A549 (cell line): ENCODE measurements around the gene PCDHGC4. TPM values are rescaled to one million over a fixed set of nuclear protein-coding genes. Genes with fewer than 3 reads are reported as not detected.

Source experiments
- ATAC-seq, 2 experiments: fragments of 200-7000 bp in 1 of 2; fragments of >200 bp in 1 of 2; cut with Nextera tagmentation in 1 of 2; cut with Tn5 transposase in 1 of 2; 3 replicates each; pipeline versions ENCODE4 v1.8.0 to v1.9.1; 2018 to 2020; ENCODE audit warnings: mild to moderate bottlenecking in 1 of 2, moderate library complexity in 1 of 2
- CTCF ChIA-PET: fragments of 300-600 bp; sonication (Branson Sonifier 250); formaldehyde crosslinking; extraction: SDS; loops from one replicate; lab custom pipeline; 2021; ENCODE audit warnings: antibody characterized with exemption, inconsistent platforms; lab: Yijun Ruan, JAX
- POLR2A ChIA-PET: fragments of 350-600 bp; formaldehyde crosslinking; extraction: SDS; loops from one replicate; lab custom pipeline; 2021; ENCODE audit warnings: antibody characterized with exemption, inconsistent platforms; lab: Yijun Ruan, JAX
- DNase-seq, 2 experiments: peaks; one replicate each; pipeline versions ENCODE4 v3.0.0 to v3.0.0-alpha.2; 2011 to 2016; ENCODE audit warnings: low read depth in 1 of 2, low spot score in 1 of 2
- FAIRE-seq: peaks from 2 replicates; lab custom pipeline; 2011; peaks lifted over from hg19 to GRCh38; lab: Jason Lieb, UNC
- H3K27ac ChIP-seq, 2 experiments: fragments of >200 bp; sonication (Bioruptor Twin); formaldehyde crosslinking; 3 replicates each; pipeline ENCODE4 v1.5.1; 2016 to 2017
- H3K4me1 ChIP-seq: fragments of >200 bp; sonication (Bioruptor Twin); formaldehyde crosslinking; 3 replicates; pipeline ENCODE4 v1.6.1; 2016
- H3K4me2 ChIP-seq: fragments of >200 bp; sonication (Bioruptor Twin); formaldehyde crosslinking; 3 replicates; pipeline ENCODE4 v1.6.1; 2016
- H3K4me3 ChIP-seq: fragments of >200 bp; sonication (Bioruptor Twin); formaldehyde crosslinking; 3 replicates; pipeline ENCODE4 v1.5.1; 2016
- H3K9me3 ChIP-seq: fragments of >200 bp; sonication (Bioruptor Twin); formaldehyde crosslinking; 3 replicates; pipeline ENCODE4 v1.6.1; 2016
- BHLHE40 ChIP-seq: IDR thresholded peaks from 2 replicates; pipeline ENCODE4 v1.6.1; 2012; ENCODE audit warnings: low read depth, low read length, inconsistent platforms
- CBX2 ChIP-seq: fragments of 200-600 bp; sonication (generic); IDR thresholded peaks from 2 replicates; pipeline ENCODE4 v1.6.1; 2016; ENCODE audit warnings: low read depth, mild to moderate bottlenecking, borderline replicate concordance
- CBX8 ChIP-seq: fragments of 200-600 bp; sonication (generic); IDR thresholded peaks from 2 replicates; pipeline ENCODE4 v1.6.1; 2016
- CHD2 ChIP-seq: fragments of 150-350 bp; IDR thresholded peaks from 2 replicates; pipeline ENCODE4 v1.6.1; 2014; ENCODE audit warnings: low read length; ENCODE audit not compliant: partially characterized antibody
- CTCF ChIP-seq: fragments of >200 bp; sonication (Bioruptor Twin); formaldehyde crosslinking; IDR thresholded peaks from 3 replicates; pipeline ENCODE4 v1.5.1; 2016
- EHF ChIP-seq: fragments of 250-450 bp; sonication (Bioruptor Pico); IDR thresholded peaks from 2 replicates; pipeline ENCODE4 v1.5.0; 2020; ENCODE audit warnings: mild to moderate bottlenecking
- ESRRA ChIP-seq: fragments of 150-350 bp; IDR thresholded peaks from 2 replicates; pipeline ENCODE4 v1.6.1; 2014; ENCODE audit warnings: mild to moderate bottlenecking, low read length, borderline replicate concordance
- FOSB ChIP-seq: fragments of 250-450 bp; sonication (Bioruptor Pico); IDR thresholded peaks from 2 replicates; pipeline ENCODE4 v1.5.0; 2020; ENCODE audit warnings: mild to moderate bottlenecking, moderate library complexity
- FOXS1 ChIP-seq: fragments of 250-450 bp; sonication (Bioruptor Pico); IDR thresholded peaks from 2 replicates; pipeline ENCODE4 v1.5.0; 2020; ENCODE audit warnings: mild to moderate bottlenecking, moderate library complexity
- HDAC2 ChIP-seq: fragments of 200-600 bp; sonication (generic); IDR thresholded peaks from 2 replicates; pipeline ENCODE4 v1.6.1; 2016
- HES2 ChIP-seq: fragments of >200 bp; sonication (Bioruptor Twin); formaldehyde crosslinking; IDR thresholded peaks from 2 replicates; pipeline ENCODE4 v1.6.1; 2016
- HOXB5 ChIP-seq: fragments of 250-450 bp; sonication (Bioruptor Pico); IDR thresholded peaks from 2 replicates; pipeline ENCODE4 v1.5.0; 2020; ENCODE audit warnings: mild to moderate bottlenecking, moderate library complexity
- JUN ChIP-seq, 2 experiments: fragments of >200 bp; sonication (Bioruptor Twin); formaldehyde crosslinking; IDR thresholded peaks; 2 replicates in 1 of 2; 3 replicates in 1 of 2; pipeline ENCODE4 v1.6.1; 2016 to 2017
- JUNB ChIP-seq: fragments of >200 bp; sonication (Bioruptor Twin); formaldehyde crosslinking; IDR thresholded peaks from 2 replicates; pipeline ENCODE4 v1.6.1; 2016
- NPAS2 ChIP-seq: fragments of 250-450 bp; sonication (Bioruptor Pico); IDR thresholded peaks from 2 replicates; pipeline ENCODE4 v1.8.0; 2022; ENCODE audit warnings: mild to moderate bottlenecking, moderate library complexity, borderline replicate concordance
- PHF8 ChIP-seq: fragments of 200-600 bp; sonication (generic); IDR thresholded peaks from 2 replicates; pipeline ENCODE4 v1.6.1; 2016; ENCODE audit warnings: low read depth, mild to moderate bottlenecking, antibody characterized with exemption, moderate library complexity, borderline replicate concordance
- POLR2AphosphoS2 ChIP-seq: conservative IDR thresholded peaks from 2 replicates; pipeline ENCODE4 v1.6.1; 2012; ENCODE audit warnings: low read length, improper control_type of control experiment, inconsistent platforms
- SMC3 ChIP-seq: fragments of >200 bp; sonication (Bioruptor Twin); formaldehyde crosslinking; IDR thresholded peaks from 3 replicates; pipeline ENCODE4 v1.6.1; 2018; ENCODE audit warnings: inconsistent platforms
- TP53 ChIP-seq: fragments of 250-450 bp; sonication (Bioruptor Pico); IDR thresholded peaks from 2 replicates; pipeline ENCODE4 v1.5.0; 2021; ENCODE audit warnings: mild to moderate bottlenecking, moderate library complexity
- ZSCAN20 ChIP-seq: fragments of 250-450 bp; sonication (Bioruptor Pico); IDR thresholded peaks from 2 replicates; pipeline ENCODE4 v1.8.0; 2022; ENCODE audit warnings: mild to moderate bottlenecking, moderate library complexity
- WGBS: methylation state at CpG from one replicate; pipeline ENCODE4 v1.1.6; 2017; ENCODE audit errors: missing lambda C conversion rate; 5-methylcytosine and 5-hydroxymethylcytosine counted together
- polyA plus RNA-seq, 4 experiments: library from polyadenylated mRNA; depleted of rRNA in 3 of 4; stranded (reverse); fragments of >200 nt; fragmentation: RNase III in 1 of 4; extraction: RNeasy Plus Mini Kit Qiagen cat#74134 plus additional on column Dnase treatment in 1 of 4; gene quantifications; 2 replicates in 3 of 4; 3 replicates in 1 of 4; pipeline ENCODE4 v1.2.3, GENCODE V29; 2011 to 2017
- TF ChIP-seq, protein P1 (sequence below): fragments of >200 bp; sonication (Bioruptor Twin); formaldehyde crosslinking; IDR thresholded peaks from 3 replicates; pipeline ENCODE4 v1.6.1; 2016
- TF ChIP-seq, protein P2 (sequence below): fragments of 250-450 bp; sonication (Bioruptor Pico); IDR thresholded peaks from 2 replicates; pipeline ENCODE4 v1.5.0; 2021; ENCODE audit warnings: mild to moderate bottlenecking, moderate library complexity, borderline replicate concordance

PCDHGC4 gene
- polyA plus RNA-seq, 2 of the 4 experiments (the other 2 are of a cell fraction) = 0.06 TPM; not detected in 1

- no peak for TF ChIP-seq CHD2
- TF ChIP-seq, protein P1, sequence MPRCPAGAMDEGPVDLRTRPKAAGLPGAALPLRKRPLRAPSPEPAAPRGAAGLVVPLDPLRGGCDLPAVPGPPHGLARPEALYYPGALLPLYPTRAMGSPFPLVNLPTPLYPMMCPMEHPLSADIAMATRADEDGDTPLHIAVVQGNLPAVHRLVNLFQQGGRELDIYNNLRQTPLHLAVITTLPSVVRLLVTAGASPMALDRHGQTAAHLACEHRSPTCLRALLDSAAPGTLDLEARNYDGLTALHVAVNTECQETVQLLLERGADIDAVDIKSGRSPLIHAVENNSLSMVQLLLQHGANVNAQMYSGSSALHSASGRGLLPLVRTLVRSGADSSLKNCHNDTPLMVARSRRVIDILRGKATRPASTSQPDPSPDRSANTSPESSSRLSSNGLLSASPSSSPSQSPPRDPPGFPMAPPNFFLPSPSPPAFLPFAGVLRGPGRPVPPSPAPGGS = no peak
- TF ChIP-seq JUN (IDR thresholded peaks at IDR 0.05) = no peak
- peak; percentile 25; the same call in 1 of the 3 replicates for TF ChIP-seq CTCF
These were observed 9.2 kb upstream of the PCDHGC4 start, which contains the start of gene PCDHGC3 (continued) for GRCh38 chr5:141475625-141476131.

- no peak for FAIRE-seq
- TF ChIP-seq EHF (CRISPR knock-in tag) = no peak
- TF ChIP-seq CBX2 = no peak
- no peak for TF ChIP-seq HDAC2
- no peak for TF ChIP-seq ESRRA
- Histone ChIP-seq H3K4me2 (peak overlapping the region; percentile 73), H3K27ac (peak overlapping the region; percentile 38 to 78), H3K9me3 (no peaks in the 10 kb centered on the region; the same call in 2 of the 3 replicates), H3K4me3 (peak overlapping the region; percentile 55), H3K4me1 (no peaks in the 10 kb centered on the region)
- 41% methylated on average over 40 of the region's 58 CpGs for WGBS
- peak; percentile 78 to 79 for ATAC-seq
- ChIA-PET POLR2A (interaction anchor here (0.8 kb wide), 1 partner anchor 156 kb away, joined by 3 read pairs; the partner anchor contains the start of gene TAF7), CTCF (interaction anchor here (0.9 to 2.7 kb wide), 18 partner anchors 10 to 126 kb away, joined by 3 to 24 read pairs (median 4); partner anchors contain the start of genes PCDHGA7 and PCDHGB1)
- DNase-seq = peak; percentile 16 to 49
These were observed 8.5 kb upstream of the PCDHGC4 start for GRCh38 chr5:141476132-141476911.

GRCh38 chr5:141477044-141477575 is 7.7 kb upstream of the PCDHGC4 start:
- no peak for TF ChIP-seq JUN (IDR thresholded peaks at IDR 0.05)
- TF ChIP-seq SMC3 = no peak
- no peak for TF ChIP-seq JUNB
- no peak for TF ChIP-seq BHLHE40
- no peak for TF ChIP-seq HOXB5 (CRISPR knock-in tag)
- no peak for TF ChIP-seq FOXS1 (CRISPR knock-in tag)
- TF ChIP-seq POLR2AphosphoS2 = no peak
- TF ChIP-seq PHF8 = no peak
- no peak for TF ChIP-seq CBX8
- TF ChIP-seq, protein P2, sequence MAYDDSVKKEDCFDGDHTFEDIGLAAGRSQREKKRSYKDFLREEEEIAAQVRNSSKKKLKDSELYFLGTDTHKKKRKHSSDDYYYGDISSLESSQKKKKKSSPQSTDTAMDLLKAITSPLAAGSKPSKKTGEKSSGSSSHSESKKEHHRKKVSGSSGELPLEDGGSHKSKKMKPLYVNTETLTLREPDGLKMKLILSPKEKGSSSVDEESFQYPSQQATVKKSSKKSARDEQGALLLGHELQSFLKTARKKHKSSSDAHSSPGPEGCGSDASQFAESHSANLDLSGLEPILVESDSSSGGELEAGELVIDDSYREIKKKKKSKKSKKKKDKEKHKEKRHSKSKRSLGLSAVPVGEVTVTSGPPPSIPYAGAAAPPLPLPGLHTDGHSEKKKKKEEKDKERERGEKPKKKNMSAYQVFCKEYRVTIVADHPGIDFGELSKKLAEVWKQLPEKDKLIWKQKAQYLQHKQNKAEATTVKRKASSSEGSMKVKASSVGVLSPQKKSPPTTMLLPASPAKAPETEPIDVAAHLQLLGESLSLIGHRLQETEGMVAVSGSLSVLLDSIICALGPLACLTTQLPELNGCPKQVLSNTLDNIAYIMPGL = no peak
- TF ChIP-seq TP53 (CRISPR knock-in tag) = no peak
- no peak for TF ChIP-seq HES2
- no peak for TF ChIP-seq ZSCAN20 (CRISPR knock-in tag)
- no peak for TF ChIP-seq FOSB
- TF ChIP-seq NPAS2 (CRISPR knock-in tag) = no peak
- TF ChIP-seq, all 56 proteins: peak for 0
- H3K4me1 ChIP-seq = no peaks in the 10 kb centered on the region
- no peaks in the 10 kb centered on the region; the same call in 2 of the 3 replicates for H3K9me3 ChIP-seq
- CTCF ChIA-PET = interaction anchor here (0.9 to 2.7 kb wide), 12 partner anchors 11 to 106 kb away, joined by 3 to 24 read pairs (median 4); partner anchors contain the start of gene PCDHGA7
- FAIRE-seq = no peak
- H3K4me3 ChIP-seq = no peak overlapping the region
- no peak overlapping the region for H3K27ac ChIP-seq
- H3K4me2 ChIP-seq = peak overlapping the region; percentile 73; the same call in 1 of the 3 replicates
- 87% methylated on average over 24 of the region's 24 CpGs for WGBS
- ATAC-seq = no peak
- DNase-seq = no peak
- POLR2A ChIA-PET = no interaction called here
